ENCODE measurements around the gene DOCK10. TPM values are rescaled to one million over a fixed set of nuclear protein-coding genes. Genes with fewer than 3 reads are reported as not detected.

Gene DOCK10
- total RNA-seq, 4 donors from 2014 or later, result 8.1 to 35.4 (median 17.2) TPM

DNA sequence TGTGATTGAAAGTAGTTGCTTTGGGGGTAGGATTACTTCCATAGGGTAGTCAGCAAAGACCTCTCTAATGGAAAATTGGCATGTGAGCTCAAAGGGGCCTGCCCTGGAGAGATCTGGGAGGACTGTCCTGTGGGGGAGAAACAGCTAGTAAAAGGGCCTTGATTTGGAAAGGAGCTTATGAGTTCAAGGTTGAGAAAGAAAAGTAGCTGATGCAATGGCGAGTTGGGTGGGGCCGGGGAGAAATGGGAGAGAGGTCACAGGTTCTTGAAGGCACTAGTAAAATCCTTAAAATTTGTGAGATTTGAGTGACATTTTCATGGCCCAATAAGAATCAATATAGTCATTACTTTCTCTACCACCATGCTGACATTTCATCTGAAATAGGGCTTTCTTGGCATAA lies 244.1 kb downstream of the DOCK10 start:
- peaks cover 17% of the 10 kb centered on the region for H3K36me3 ChIP-seq
- no peaks in the 10 kb centered on the region for H3K4me1 ChIP-seq
- H3K27me3 ChIP-seq, result no peaks in the 10 kb centered on the region
- DNase-seq (ENCODE audit: low spot score in 2 of 2), result no peak
- no peak overlapping the region for H3K4me3 ChIP-seq
- no peaks in the 10 kb centered on the region for H3K9me3 ChIP-seq
- H3K27ac ChIP-seq, result no peak overlapping the region
- WGBS, result 97% methylated on average over 2 of the region's 2 CpGs
- TF ChIP-seq POLR2A (IDR thresholded peaks at IDR 0.05) (no peak), POLR2AphosphoS5 (IDR thresholded peaks at IDR 0.05) (no peak), EP300 (IDR thresholded peaks at IDR 0.05) (no peak)
- TF ChIP-seq, protein P1, sequence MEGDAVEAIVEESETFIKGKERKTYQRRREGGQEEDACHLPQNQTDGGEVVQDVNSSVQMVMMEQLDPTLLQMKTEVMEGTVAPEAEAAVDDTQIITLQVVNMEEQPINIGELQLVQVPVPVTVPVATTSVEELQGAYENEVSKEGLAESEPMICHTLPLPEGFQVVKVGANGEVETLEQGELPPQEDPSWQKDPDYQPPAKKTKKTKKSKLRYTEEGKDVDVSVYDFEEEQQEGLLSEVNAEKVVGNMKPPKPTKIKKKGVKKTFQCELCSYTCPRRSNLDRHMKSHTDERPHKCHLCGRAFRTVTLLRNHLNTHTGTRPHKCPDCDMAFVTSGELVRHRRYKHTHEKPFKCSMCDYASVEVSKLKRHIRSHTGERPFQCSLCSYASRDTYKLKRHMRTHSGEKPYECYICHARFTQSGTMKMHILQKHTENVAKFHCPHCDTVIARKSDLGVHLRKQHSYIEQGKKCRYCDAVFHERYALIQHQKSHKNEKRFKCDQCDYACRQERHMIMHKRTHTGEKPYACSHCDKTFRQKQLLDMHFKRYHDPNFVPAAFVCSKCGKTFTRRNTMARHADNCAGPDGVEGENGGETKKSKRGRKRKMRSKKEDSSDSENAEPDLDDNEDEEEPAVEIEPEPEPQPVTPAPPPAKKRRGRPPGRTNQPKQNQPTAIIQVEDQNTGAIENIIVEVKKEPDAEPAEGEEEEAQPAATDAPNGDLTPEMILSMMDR (IDR thresholded peaks at IDR 0.05), result no peak

DNA sequence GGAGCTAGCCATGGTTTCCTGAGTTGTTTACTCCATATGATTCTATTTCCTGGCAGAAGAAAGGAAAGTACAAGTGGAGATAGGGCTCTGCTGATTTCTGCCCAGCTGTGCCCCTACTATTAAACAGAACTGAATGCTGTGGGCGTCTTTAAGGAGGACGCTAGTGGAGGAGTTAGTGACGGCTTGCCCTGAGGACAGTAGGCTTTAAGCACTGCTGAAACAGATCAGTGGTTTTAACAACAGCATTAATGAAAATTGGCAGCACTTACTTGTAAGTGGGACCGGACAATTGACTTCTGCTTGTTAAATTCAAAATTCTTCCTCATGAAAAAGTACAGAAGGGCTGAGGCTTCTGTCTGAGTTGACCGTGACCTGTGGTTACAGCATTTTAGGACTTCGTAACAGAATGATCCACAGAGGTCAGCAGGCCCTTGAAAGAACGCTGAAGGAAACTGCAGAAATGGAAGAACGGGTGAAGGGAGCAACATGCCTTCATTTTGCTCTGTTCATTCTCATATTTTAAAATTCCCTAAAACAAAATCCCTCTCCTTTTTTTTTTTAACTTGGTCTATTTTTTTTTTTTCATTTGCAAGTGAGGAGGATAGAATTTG lies 245.5 kb downstream of the DOCK10 start:
- Histone ChIP-seq H3K27me3 (no peaks in the 10 kb centered on the region), H3K27ac (no peak overlapping the region), H3K4me1 (no peaks in the 10 kb centered on the region), H3K4me3 (no peak overlapping the region), H3K9me3 (no peaks in the 10 kb centered on the region), H3K36me3 (peaks cover 17% of the 10 kb centered on the region)
- TF ChIP-seq POLR2AphosphoS5 (IDR thresholded peaks at IDR 0.05), result no peak
- TF ChIP-seq POLR2A (IDR thresholded peaks at IDR 0.05), result no peak
- TF ChIP-seq, protein P1 (IDR thresholded peaks at IDR 0.05), result no peak
- TF ChIP-seq EP300 (IDR thresholded peaks at IDR 0.05), result no peak
- 82% methylated on average over 8 of the region's 8 CpGs for WGBS
- DNase-seq (ENCODE audit: low spot score in 2 of 2), result no peak

DNA sequence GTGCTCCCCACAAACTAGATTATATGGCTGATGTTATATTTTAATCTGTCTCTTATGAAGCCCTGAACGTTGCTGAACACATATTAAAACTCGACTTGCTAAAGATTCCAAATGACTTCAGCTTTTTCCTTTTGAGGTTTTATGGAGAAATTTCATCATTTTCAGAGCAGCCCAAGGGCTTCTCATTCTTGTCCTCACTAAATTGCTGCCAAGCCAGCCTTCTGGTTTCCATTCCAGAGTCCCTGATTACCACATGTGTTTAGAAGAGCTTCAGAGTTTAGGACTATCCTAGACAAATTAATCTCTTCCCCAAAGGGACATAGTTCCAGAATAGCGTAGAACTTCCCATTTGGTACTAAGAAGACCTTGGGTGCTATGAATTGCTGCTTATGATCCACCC lies 248.3 kb downstream of the DOCK10 start:
- TF ChIP-seq, protein P1 (IDR thresholded peaks at IDR 0.05), result no peak
- TF ChIP-seq POLR2AphosphoS5 (IDR thresholded peaks at IDR 0.05) (no peak), EP300 (IDR thresholded peaks at IDR 0.05) (no peak), POLR2A (IDR thresholded peaks at IDR 0.05) (no peak)
- Histone ChIP-seq H3K4me3 (no peak overlapping the region), H3K27me3 (no peaks in the 10 kb centered on the region), H3K9me3 (no peaks in the 10 kb centered on the region), H3K27ac (no peak overlapping the region), H3K36me3 (peaks cover 6% of the 10 kb centered on the region), H3K4me1 (no peaks in the 10 kb centered on the region)
- no peak for DNase-seq (ENCODE audit: low spot score in 2 of 2)
- 44% methylated on average over 3 of the region's 3 CpGs for WGBS

DNA sequence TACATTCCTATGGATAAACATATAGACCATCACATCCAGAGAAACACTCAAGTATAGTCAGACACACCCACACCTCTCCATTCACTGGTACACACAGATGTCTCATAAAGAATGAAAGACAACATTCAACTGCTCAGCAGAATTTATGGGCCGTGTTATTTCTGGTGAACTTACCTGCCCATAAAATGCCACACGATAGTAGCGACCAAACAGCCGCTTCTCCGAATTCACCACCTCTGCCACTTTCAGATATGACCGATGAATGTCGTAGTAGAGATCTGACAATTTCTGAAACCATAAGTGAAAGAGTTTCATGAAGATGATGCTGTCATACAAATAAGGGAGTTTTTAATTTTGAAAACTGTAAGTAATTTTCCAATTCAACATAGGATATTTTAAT lies 255.4 kb downstream of the DOCK10 start:
- DNase-seq (ENCODE audit: low spot score in 2 of 2), result no peak
- Histone ChIP-seq H3K9me3 (no peaks in the 10 kb centered on the region), H3K4me1 (no peaks in the 10 kb centered on the region), H3K27ac (no peak overlapping the region), H3K4me3 (no peak overlapping the region), H3K27me3 (no peaks in the 10 kb centered on the region), H3K36me3 (no peaks in the 10 kb centered on the region)
- WGBS, result 92% methylated on average over 7 of the region's 7 CpGs
- TF ChIP-seq, protein P1 (IDR thresholded peaks at IDR 0.05), result no peak
- TF ChIP-seq EP300 (IDR thresholded peaks at IDR 0.05) (no peak), POLR2A (IDR thresholded peaks at IDR 0.05) (no peak), POLR2AphosphoS5 (IDR thresholded peaks at IDR 0.05) (no peak)

DNA sequence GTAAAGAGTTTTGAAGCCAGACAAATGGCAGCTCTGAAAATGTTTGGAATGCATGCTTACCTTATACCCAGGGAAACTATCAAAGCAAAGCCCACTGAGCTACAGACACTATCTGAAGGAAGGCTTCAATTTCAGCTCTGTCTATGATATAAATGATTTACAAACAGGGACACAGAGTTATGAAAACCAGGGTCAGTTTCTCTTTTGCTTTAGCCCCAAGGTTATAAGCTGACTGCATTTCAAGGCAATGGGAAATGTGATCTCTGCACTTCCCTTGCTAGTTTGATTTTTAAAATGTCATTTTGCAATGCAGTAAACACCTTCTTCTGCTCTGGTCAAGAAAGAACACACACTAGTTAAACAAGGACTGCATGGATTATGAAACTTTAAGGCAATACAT lies 260.9 kb downstream of the DOCK10 start:
- no peak for TF ChIP-seq EP300 (IDR thresholded peaks at IDR 0.05)
- TF ChIP-seq POLR2AphosphoS5 (IDR thresholded peaks at IDR 0.05), result no peak
- no peak for TF ChIP-seq POLR2A (IDR thresholded peaks at IDR 0.05)
- TF ChIP-seq, protein P1 (IDR thresholded peaks at IDR 0.05), result no peak

More for the DNA sequence above, 260.9 kb downstream of the DOCK10 start:
- Histone ChIP-seq H3K27ac (no peak overlapping the region), H3K27me3 (no peaks in the 10 kb centered on the region), H3K36me3 (no peaks in the 10 kb centered on the region), H3K4me3 (no peak overlapping the region), H3K9me3 (no peaks in the 10 kb centered on the region), H3K4me1 (no peaks in the 10 kb centered on the region)
- DNase-seq (ENCODE audit: low spot score in 2 of 2), result no peak

Data from suprapubic skin (tissue), 4 donors.